Measurements from ENCODE around the gene INTS13.
"Not testable (repeated sequence)": the region's sequence is repeated elsewhere in the genome, so short reads cannot be mapped to it uniquely, and the experiment has no call there.

INTS13 gene

GRCh38 chr12:26870491-26871419 lies 67.0 kb downstream of the INTS13 start:
- no peak for DNase-seq (ENCODE audit: low read depth in 2 of 2)

GRCh38 chr12:26869908-26870459 lies 67.8 kb downstream of the INTS13 start:
- no peak for DNase-seq (ENCODE audit: low read depth in 2 of 2)

- no peak for DNase-seq (ENCODE audit: low read depth in 2 of 2)
These were observed 68.7 kb downstream of the INTS13 start for GRCh38 chr12:26869104-26869494.

GRCh38 chr12:26868447-26869103 lies 69.2 kb downstream of the INTS13 start:
- DNase-seq (ENCODE audit: low read depth in 2 of 2) = no peak

GRCh38 chr12:26867080-26867479 lies 70.7 kb downstream of the INTS13 start:
- DNase-seq (ENCODE audit: low read depth in 2 of 2) = no peak

GRCh38 chr12:26863515-26863914 lies 74.3 kb downstream of the INTS13 start:
- DNase-seq (ENCODE audit: low read depth in 2 of 2) = no peak

- not testable (repeated sequence) for DNase-seq (ENCODE audit: low read depth in 2 of 2)
These were observed 75.0 kb downstream of the INTS13 start for GRCh38 chr12:26862787-26863186.

GRCh38 chr12:26861690-26862089 lies 76.1 kb downstream of the INTS13 start:
- DNase-seq (ENCODE audit: low read depth in 2 of 2) = no peak

- no peak for DNase-seq (ENCODE audit: low read depth in 2 of 2)
These were observed 80.2 kb downstream of the INTS13 start for GRCh38 chr12:26857465-26858176.

- DNase-seq (ENCODE audit: low read depth in 2 of 2) = no peak
These were observed 82.4 kb downstream of the INTS13 start for GRCh38 chr12:26855337-26855736.
